ENCODE measurements around the gene SNRPB2. TPM values are rescaled to one million over a fixed set of nuclear protein-coding genes. Genes with fewer than 3 reads are reported as not detected.

Gene SNRPB2
- total and polyA plus RNA-seq, 2 donors (not counting 3 experiments of a cell fraction or from before 2014, with no cell fraction given), result 43.7 to 76.0 TPM

DNA sequence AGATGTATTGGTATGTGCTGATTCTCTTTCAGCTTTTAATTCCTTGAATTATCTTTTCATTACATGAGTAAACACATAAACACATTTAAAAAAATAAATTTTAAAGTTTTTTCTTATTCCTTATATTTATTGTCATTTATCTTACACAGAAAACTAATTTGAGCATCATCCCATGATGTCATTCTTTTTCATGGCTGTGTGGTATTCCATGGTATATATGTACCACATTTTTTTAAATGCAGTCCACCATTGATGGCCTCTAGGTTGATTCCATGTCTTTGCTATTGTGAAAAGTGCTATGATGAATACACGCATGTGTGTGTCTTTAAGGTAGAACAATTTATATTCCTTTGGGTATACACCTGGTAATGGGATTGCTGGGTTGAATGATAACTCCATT, 51.7 kb downstream of the SNRPB2 start:
- DNase-seq (ENCODE audit: low read depth, low spot score) (no peak), FAIRE-seq (no peak)
- no peak for TF ChIP-seq GATA2 (IDR thresholded peaks at IDR 0.05; ENCODE audit: insufficient read depth, insufficient read length, low read depth, low read length)
- TF ChIP-seq POLR2AphosphoS5 (IDR thresholded peaks at IDR 0.05; ENCODE audit: insufficient read depth, low read depth, low read length), result no peak
- TF ChIP-seq, protein P1, sequence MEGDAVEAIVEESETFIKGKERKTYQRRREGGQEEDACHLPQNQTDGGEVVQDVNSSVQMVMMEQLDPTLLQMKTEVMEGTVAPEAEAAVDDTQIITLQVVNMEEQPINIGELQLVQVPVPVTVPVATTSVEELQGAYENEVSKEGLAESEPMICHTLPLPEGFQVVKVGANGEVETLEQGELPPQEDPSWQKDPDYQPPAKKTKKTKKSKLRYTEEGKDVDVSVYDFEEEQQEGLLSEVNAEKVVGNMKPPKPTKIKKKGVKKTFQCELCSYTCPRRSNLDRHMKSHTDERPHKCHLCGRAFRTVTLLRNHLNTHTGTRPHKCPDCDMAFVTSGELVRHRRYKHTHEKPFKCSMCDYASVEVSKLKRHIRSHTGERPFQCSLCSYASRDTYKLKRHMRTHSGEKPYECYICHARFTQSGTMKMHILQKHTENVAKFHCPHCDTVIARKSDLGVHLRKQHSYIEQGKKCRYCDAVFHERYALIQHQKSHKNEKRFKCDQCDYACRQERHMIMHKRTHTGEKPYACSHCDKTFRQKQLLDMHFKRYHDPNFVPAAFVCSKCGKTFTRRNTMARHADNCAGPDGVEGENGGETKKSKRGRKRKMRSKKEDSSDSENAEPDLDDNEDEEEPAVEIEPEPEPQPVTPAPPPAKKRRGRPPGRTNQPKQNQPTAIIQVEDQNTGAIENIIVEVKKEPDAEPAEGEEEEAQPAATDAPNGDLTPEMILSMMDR (IDR thresholded peaks at IDR 0.05; ENCODE audit: extremely low read depth in 1 of 2, insufficient read depth in 1 of 2, low read depth in 1 of 2, low read length in 2 of 2), result no peak
- no peak for TF ChIP-seq EZH2 (IDR thresholded peaks at IDR 0.05; ENCODE audit: borderline replicate concordance, low read depth, low read length, severe bottlenecking)
- TF ChIP-seq JUN (IDR thresholded peaks at IDR 0.05; ENCODE audit: borderline replicate concordance, insufficient read depth, insufficient read length, low read depth), result no peak
- TF ChIP-seq MYC (IDR thresholded peaks at IDR 0.05; ENCODE audit: low read depth, low read length), result no peak
- no peak for TF ChIP-seq POLR2A (IDR thresholded peaks at IDR 0.05; ENCODE audit: low read depth, low read length)
- TF ChIP-seq, protein P2, sequence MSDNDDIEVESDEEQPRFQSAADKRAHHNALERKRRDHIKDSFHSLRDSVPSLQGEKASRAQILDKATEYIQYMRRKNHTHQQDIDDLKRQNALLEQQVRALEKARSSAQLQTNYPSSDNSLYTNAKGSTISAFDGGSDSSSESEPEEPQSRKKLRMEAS (IDR thresholded peaks at IDR 0.05; ENCODE audit: insufficient read depth, insufficient read length), result no peak
- TF ChIP-seq FOS (IDR thresholded peaks at IDR 0.05; ENCODE audit: borderline replicate concordance, insufficient read depth, low read length), result no peak
- no peaks in the 10 kb centered on the region for H3K4me1 ChIP-seq (ENCODE audit: control insufficient read depth, extremely low read depth, insufficient read depth, low read length)
- no peaks in the 10 kb centered on the region for H4K20me1 ChIP-seq (replicated peaks; ENCODE audit: control insufficient read depth, extremely low read depth, insufficient read depth, low read length)
- H3K9me3 ChIP-seq (replicated peaks; ENCODE audit: control insufficient read depth, insufficient read depth, low read length), result no peaks in the 10 kb centered on the region
- H3K9me1 ChIP-seq (replicated peaks; ENCODE audit: control insufficient read depth, extremely low read depth, insufficient read depth, low read length), result no peaks in the 10 kb centered on the region
- dilution Hi-C loops (cut with MboI; ENCODE audit: extremely low pct_ligation_motif_present, low sequenced_read_pairs) (no loop called here), intact Hi-C loops (cut with micrococcal nuclease) (no loop called here)
- no peaks in the 10 kb centered on the region for H3K36me3 ChIP-seq (ENCODE audit: control insufficient read depth in 2 of 2, extremely low read depth in 1 of 2, insufficient read depth in 2 of 2, low read length in 2 of 2)
- no peaks in the 10 kb centered on the region for H3K79me2 ChIP-seq (ENCODE audit: control insufficient read depth, insufficient read depth, low read length)
- POLR2A ChIA-PET, result no interaction called here
- no peak overlapping the region for H3K4me2 ChIP-seq (ENCODE audit: insufficient read depth, low read length)
- H3K27ac ChIP-seq (ENCODE audit: insufficient read depth, low read depth, low read length), result no peak overlapping the region
- H3K9ac ChIP-seq (replicated peaks; ENCODE audit: extremely low read depth, insufficient read depth, low read length), result no peak overlapping the region
- no peak overlapping the region for H2AFZ ChIP-seq (ENCODE audit: low read depth, low read length)
- no TSS peak for BruUV-seq (replicated peaks)
- no peaks in the 10 kb centered on the region for H3K27me3 ChIP-seq (ENCODE audit: control insufficient read depth in 2 of 2, insufficient read depth in 2 of 2, low read length in 2 of 2)
- no peak overlapping the region for H3K4me3 ChIP-seq (replicated peaks in 1 of 3; ENCODE audit: insufficient read depth in 1 of 3, low read depth in 1 of 3, low read length in 3 of 3)
- CTCF ChIA-PET, result interaction anchor here (1.2 to 1.5 kb wide), 2 partner anchors 22 to 650 kb away, joined by 3 read pairs; no protein-coding TSS in a partner anchor
